GM18517 (cell line): Measurements from ENCODE around the gene C16orf87.
"Not testable (repeated sequence)": the region's sequence is repeated elsewhere in the genome, so short reads cannot be mapped to it uniquely, and the experiment has no call there.

Experiments used
- ATAC-seq: cut with Tn5 transposase; IDR thresholded peaks from one replicate; pipeline ENCODE4 v1.9.1; 2021; ENCODE audit warnings: mild to moderate bottlenecking, moderate library complexity; ENCODE audit not compliant: unreplicated experiment

Gene C16orf87

DNA sequence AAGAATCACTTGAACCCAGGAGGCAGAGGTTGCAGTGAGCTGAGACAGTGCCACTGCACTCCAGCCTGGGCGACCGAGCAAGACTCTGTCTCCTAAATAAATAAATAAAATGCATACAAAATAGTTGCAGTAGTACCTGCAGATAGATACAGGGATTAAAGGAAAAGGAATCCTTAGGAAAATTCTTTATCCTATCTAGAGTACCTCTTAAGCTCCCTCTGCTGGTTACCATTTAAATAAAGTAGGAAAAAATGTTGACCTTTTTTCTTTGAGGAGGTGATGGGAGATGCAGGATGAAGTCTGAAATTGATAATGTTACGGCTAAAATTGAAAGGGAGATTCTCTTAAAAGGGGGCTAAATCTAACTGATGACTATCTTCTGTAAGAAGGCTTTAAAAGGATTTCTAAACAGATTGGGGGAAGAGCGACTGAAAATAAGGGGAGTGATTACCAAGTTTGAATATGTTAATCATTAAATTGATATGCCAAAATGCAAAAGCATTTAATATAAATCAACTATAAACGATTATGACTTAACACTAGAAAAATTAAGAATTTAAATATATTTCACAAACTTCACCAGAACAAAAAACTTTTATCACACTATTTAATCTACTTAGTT, 29.4 kb downstream of the C16orf87 start:
- ATAC-seq = no peak

DNA sequence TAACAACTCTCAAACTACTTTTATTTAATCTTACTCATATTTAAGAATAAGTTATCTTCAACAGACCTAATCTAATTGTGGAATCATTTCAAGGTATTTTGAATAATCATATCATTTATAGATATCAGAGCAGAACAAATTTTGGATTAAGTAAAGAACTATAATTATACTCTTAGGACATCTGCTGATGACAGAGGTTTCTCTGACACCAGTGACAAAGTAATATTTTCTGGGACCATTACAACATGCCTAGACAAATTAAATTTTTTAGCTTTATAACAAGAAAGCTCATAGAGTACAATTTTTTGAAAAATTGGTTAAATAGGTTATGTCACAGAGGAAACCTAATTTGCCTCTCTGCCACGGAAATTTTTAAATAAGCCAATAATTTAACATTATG, 30.5 kb downstream of the C16orf87 start:
- no peak for ATAC-seq

DNA sequence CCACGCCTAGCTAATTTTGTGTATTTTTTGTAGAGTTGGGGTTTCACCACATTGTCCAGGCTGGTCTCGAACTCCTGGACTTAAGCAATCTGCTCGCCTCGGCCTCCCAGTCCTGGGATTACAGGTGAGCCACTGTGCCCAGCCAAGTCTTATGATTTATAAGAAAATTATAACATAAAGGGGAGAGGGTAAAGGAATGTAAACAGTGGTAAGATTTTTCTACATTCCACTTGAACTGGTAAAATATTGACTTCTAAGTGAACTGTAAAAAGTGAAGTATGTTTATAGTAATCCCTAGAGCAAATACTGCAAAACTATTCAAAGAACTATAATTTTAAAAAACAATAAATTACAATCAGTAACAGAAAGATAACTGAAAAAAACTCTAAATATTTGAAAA, 33.5 kb downstream of the C16orf87 start:
- no peak for ATAC-seq

DNA sequence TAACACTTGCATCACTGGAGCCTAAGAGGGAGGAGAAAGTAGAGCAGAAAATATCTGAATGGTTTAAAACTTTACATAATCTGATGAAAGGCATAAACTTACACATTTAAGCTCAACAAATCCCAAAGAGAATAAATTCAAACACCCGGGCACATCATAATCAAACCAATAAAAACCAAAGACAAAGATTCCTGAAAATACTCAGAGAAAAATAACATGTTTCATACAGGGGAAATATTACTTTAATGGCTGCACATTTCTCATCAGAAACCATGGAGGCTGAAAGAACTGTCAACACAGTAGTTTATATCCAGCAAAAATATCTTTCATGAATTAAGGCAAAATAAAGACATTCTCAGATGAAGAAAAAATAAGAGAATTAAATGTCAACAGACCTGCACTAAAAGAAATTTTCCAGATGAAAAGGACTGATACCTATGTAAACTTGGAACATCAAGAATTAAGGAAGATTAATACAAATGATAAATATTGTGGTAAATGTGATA, 34.2 kb downstream of the C16orf87 start:
- no peak for ATAC-seq

DNA sequence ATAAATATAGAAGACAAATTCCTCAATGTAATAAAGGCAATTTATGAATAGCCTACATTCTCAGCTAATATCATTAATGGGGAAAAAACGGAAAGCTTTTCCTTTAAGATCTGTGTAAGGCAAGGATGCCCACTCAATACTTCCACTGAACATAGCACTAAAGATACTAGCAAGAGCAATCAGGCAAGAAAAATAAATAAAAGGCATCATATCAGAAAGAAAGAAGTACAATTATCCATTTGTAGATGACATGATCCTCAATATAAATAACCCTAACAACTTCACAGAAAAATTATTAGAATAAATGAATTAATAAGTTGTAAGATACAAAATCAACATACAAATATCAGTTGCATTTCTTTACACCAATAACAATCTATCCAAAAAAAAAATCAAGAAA, 37.1 kb downstream of the C16orf87 start:
- no peak for ATAC-seq

- no peak for ATAC-seq
These were observed 40.2 kb downstream of the C16orf87 start for GRCh38 chr16:46790599-46791270.

DNA sequence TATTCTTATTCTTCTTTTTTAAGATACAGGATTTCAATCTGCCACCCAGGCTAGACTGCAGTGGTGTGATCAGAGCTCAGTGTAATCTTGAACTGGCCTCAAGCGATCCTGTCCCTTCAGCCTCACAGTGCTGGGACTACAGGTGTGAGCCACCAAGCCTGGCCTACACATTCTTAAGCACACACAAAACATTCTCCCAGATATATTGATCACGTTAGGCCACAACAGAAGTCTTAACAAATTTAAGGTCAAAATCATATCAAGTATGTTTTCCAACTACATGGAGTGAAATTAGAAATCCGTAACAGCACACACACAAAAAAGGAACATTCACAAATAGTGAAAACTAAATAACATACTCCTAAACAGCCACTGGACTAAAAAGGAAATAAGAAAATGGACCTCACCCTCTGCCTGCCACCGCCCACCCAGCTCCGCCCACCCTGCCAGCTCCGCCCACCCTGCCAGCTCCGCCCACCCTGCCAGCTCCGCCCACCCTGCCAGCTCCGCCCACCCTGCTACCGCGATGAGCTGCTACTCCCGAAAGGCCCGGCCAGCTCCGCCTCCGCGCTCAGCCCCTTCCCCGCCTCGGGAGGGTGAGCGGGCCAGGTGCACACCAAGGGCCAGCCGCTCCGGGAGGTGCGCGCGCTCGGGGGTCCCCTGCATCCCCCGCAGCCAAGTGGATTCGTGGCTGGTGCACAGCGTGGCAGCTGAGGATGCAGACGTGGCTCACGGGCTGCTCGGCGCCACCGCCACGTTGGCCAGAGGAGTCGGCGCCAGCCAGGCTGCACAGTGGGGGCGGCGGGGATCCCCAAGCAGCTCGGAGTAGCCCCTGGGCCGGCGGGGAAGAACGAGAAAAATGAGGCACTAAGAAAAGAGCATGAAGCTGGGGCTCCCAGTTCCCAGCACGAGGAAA, 41.2 kb downstream of the C16orf87 start:
- ATAC-seq = peak; percentile 64

GRCh38 chr16:46788891-46789474, 42.0 kb downstream of the C16orf87 start:
- ATAC-seq = no peak

GRCh38 chr16:46787909-46788308, 43.1 kb downstream of the C16orf87 start:
- ATAC-seq = no peak

GRCh38 chr16:46785076-46785845, 45.7 kb downstream of the C16orf87 start:
- ATAC-seq = no peak

DNA sequence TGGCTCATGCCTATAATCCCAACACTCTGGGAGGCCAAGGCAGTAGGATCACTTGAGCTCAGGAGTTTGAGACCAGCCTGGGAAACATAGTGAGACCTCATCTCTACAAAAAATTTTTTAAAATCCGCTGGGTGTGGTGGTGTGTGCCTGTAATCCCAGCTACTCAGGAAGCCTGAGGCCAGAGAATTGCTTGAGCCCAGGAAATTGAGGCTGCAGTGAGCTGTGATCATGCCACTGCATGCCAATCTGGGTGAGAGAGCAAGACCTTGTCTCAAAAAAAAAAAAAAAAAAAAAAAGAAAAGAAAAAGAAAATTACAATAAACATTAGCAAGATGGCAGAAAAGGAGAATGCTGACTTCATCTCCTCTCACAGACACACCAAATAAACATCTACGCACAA, 46.4 kb downstream of the C16orf87 start:
- ATAC-seq = not testable (repeated sequence)

DNA sequence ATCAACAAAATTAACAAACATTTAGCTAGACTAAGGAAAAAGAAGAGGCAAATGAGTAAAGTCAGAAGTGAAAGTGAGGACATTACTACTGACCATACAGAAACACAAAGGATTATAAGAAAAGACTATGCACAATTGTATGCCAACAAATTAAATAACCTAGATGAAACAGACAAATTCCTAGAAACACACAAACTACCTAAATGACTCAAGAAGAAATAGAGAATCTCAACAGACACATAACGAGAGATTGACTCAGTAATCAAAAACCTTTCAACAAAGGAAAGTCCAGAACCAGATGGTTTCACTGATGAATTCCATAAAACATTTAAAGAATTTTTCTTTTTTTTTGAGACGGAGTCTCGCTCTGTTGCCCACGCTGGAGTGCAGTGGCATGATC, 47.2 kb downstream of the C16orf87 start:
- no peak for ATAC-seq

- ATAC-seq = no peak
These were observed 48.7 kb downstream of the C16orf87 start for GRCh38 chr16:46782320-46782719.

DNA sequence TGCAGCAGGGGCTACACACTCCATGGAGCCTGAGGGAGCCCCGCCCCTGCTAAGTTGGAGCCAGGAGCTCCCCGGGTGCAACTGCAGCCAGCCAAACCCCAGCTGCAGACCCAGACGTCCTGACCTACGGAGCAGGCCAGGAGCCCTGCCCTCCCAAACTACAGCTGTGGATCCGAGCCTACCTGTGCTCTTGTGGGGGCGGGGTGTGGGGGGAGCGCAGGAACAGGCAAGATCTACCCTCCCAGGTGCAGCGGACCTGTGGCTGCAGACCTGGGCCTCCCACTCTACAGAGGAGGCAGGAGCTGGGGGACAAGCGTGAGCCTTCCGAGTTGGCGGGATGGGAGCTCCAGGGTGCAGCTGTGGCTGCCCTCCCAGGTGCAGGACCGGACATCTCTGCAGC, 53.2 kb downstream of the C16orf87 start:
- ATAC-seq = no peak

DNA sequence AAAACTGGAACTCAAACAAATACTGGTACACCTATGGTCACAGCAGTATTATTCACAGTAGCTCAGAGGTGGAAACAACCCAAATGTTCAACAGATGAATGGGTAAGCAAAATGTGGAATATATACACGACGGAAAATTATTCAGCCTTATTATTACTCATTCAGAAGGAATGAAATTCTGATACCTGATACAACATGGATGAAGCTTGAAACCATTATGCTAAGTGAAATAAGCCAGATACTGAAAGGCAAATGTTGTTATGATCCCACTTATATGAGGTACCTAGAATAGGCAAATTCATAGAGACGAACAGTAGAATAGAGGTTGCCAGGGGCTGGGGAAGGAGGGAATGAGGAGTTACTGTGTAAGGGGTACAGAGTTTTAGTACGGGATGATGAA, 55.8 kb downstream of the C16orf87 start:
- no peak for ATAC-seq

- ATAC-seq = no peak
These were observed 56.2 kb downstream of the C16orf87 start for GRCh38 chr16:46774743-46775177.

DNA sequence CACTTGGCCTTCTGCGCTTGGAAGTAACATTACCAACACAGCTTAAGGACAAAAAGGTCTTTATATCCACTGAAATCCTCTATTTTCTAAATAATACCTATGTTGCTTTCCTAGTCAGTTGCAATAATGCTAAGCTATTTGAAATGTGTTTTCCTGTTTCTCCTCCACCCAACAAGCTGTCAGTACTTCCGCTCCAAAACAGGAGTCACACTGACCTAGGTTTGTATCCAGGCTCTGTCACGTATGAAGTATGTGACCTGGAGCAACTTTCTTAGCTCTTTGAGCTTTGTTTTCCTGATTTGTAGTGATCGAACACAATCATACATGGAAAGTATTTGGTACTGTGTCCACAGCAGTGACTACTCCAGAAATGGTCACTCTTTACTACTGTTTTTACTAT, 58.5 kb downstream of the C16orf87 start:
- ATAC-seq = no peak

- ATAC-seq = no peak
These were observed 62.2 kb downstream of the C16orf87 start for GRCh38 chr16:46768809-46769208.

DNA sequence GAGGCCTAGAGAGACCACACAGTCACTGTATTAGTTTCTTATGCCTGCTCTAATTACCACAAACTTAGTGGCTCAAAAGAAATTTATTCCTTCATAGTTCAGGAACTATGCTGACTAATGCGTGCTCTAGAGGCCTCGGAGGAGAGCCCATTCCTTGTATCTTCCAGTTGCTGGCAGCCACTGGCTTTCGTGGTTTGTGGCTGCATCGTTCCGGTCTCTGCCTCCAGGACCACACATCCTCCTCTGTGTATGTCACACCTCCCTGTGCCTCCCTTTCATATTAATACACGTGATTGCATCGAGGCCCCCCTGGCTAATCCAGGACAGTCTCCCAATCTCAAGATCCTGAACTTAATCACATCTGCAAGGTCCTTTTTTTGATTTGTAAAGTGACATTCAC, 65.9 kb downstream of the C16orf87 start:
- ATAC-seq = no peak

DNA sequence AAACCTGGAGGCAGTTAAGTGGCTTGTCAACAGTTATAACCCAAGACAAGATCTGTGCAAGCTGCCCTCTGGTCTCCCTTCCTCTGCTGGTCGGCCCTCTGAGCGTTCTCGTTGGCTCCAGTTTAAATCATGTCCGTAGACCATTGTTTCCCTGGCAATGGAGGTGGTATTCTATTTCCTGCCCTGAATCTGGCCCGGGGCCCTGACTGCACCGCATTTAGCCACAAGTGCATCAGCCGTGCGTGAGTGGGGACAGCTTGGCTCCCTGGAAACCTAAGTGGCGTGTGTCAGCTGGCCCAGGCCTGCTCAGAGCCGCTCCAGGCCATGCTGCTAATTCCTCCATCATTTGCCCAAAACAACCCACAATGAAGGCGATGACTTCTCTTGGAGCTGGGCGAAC, 67.8 kb downstream of the C16orf87 start:
- no peak for ATAC-seq
